KMS-11 (cell line): ENCODE results near the gene MRPL52.

ENCODE experiments used
- H2AFZ ChIP-seq: fragments of 200-600 bp; sonication (generic); 2 replicates; pipeline ENCODE4 v1.6.1; 2016; ENCODE audit warnings: antibody characterized with exemption, mixed run types, low read depth
- H3K27ac ChIP-seq: fragments of 200-600 bp; sonication (generic); 2 replicates; pipeline ENCODE4 v1.6.1; 2016; ENCODE audit warnings: mild to moderate bottlenecking, mixed run types
- H3K27me3 ChIP-seq: fragments of 200-600 bp; sonication (generic); 2 replicates; pipeline ENCODE4 v1.6.1; 2017; ENCODE audit warnings: mild to moderate bottlenecking, low read depth, mixed run types, moderate library complexity; ENCODE audit not compliant: insufficient read depth
- H3K36me3 ChIP-seq: fragments of 200-600 bp; sonication (generic); 2 replicates; pipeline ENCODE4 v1.6.1; 2017; ENCODE audit warnings: mild to moderate bottlenecking, mixed run types; ENCODE audit not compliant: insufficient read depth
- H3K4me1 ChIP-seq: fragments of 200-600 bp; sonication (generic); 2 replicates; pipeline ENCODE4 v1.6.1; 2016; ENCODE audit warnings: mild to moderate bottlenecking, low read depth, mixed run types; ENCODE audit not compliant: poor library complexity, severe bottlenecking
- H3K4me2 ChIP-seq: fragments of 200-600 bp; sonication (generic); 2 replicates; pipeline ENCODE4 v1.7.0; 2016; ENCODE audit warnings: mild to moderate bottlenecking, mixed run types
- H3K4me3 ChIP-seq: fragments of 200-600 bp; sonication (generic); IDR thresholded peaks from 2 replicates; pipeline ENCODE4 v1.6.1; 2017; ENCODE audit warnings: low read depth, low read length, mixed read lengths; ENCODE audit not compliant: insufficient read depth
- H3K79me2 ChIP-seq: fragments of 200-600 bp; sonication (generic); 2 replicates; pipeline ENCODE4 v1.6.1; 2016; ENCODE audit warnings: low read depth, mixed run types; ENCODE audit not compliant: insufficient read depth
- H3K9ac ChIP-seq: fragments of 200-600 bp; sonication (generic); 2 replicates; pipeline ENCODE4 v1.6.1; 2016; ENCODE audit warnings: mild to moderate bottlenecking, mixed run types
- H4K20me1 ChIP-seq: fragments of 200-600 bp; sonication (generic); 2 replicates; pipeline ENCODE4 v1.6.1; 2016; ENCODE audit warnings: mild to moderate bottlenecking, mixed run types; ENCODE audit not compliant: insufficient read depth
- CTCF ChIP-seq: fragments of 200-600 bp; sonication (generic); conservative IDR thresholded peaks from 2 replicates; pipeline ENCODE4 v1.6.1; 2017; ENCODE audit warnings: low read depth, mild to moderate bottlenecking, antibody characterized with exemption, low read length, moderate library complexity, mixed read lengths

MRPL52 gene

GRCh38 chr14:22843123-22843925 is 13.6 kb downstream of the MRPL52 start:
- H3K4me3 ChIP-seq = no peak overlapping the region
- H2AFZ ChIP-seq = no peak overlapping the region
- H4K20me1 ChIP-seq = no peaks in the 10 kb centered on the region
- no peaks in the 10 kb centered on the region for H3K36me3 ChIP-seq
- no peaks in the 10 kb centered on the region for H3K79me2 ChIP-seq
- H3K27ac ChIP-seq = no peak overlapping the region
- H3K4me1 ChIP-seq = peaks cover 19% of the 10 kb centered on the region
- H3K4me2 ChIP-seq = no peak overlapping the region
- no peak for TF ChIP-seq CTCF
- H3K27me3 ChIP-seq = no peaks in the 10 kb centered on the region
- no peak overlapping the region for H3K9ac ChIP-seq

- H3K36me3 ChIP-seq = no peaks in the 10 kb centered on the region
- H3K4me1 ChIP-seq = peaks cover 7% of the 10 kb centered on the region
- no peak overlapping the region for H3K4me3 ChIP-seq
- H3K27ac ChIP-seq = no peak overlapping the region
- H3K79me2 ChIP-seq = no peaks in the 10 kb centered on the region
- H3K4me2 ChIP-seq = no peak overlapping the region
- no peak overlapping the region for H3K9ac ChIP-seq
- no peaks in the 10 kb centered on the region for H3K27me3 ChIP-seq
- no peaks in the 10 kb centered on the region for H4K20me1 ChIP-seq
- TF ChIP-seq CTCF = no peak
- no peak overlapping the region for H2AFZ ChIP-seq
Observed at GRCh38 chr14:22844221-22845102, 14.8 kb downstream of the MRPL52 start.

- Histone ChIP-seq H3K79me2 (no peaks in the 10 kb centered on the region), H3K4me2 (no peak overlapping the region), H3K4me1 (peaks cover 6% of the 10 kb centered on the region), H2AFZ (no peak overlapping the region), H4K20me1 (no peaks in the 10 kb centered on the region), H3K36me3 (no peaks in the 10 kb centered on the region), H3K27me3 (no peaks in the 10 kb centered on the region), H3K4me3 (no peak overlapping the region), H3K27ac (no peak overlapping the region), H3K9ac (no peak overlapping the region)
- no peak for TF ChIP-seq CTCF
Observed at GRCh38 chr14:22845103-22845394, 15.4 kb downstream of the MRPL52 start.

GRCh38 chr14:22845821-22846625 is 16.3 kb downstream of the MRPL52 start:
- no peak overlapping the region for H3K9ac ChIP-seq
- H3K27me3 ChIP-seq = no peaks in the 10 kb centered on the region
- H3K27ac ChIP-seq = no peak overlapping the region
- no peaks in the 10 kb centered on the region for H4K20me1 ChIP-seq
- H3K36me3 ChIP-seq = no peaks in the 10 kb centered on the region
- no peak overlapping the region for H3K4me2 ChIP-seq
- no peak overlapping the region for H2AFZ ChIP-seq
- no peak for TF ChIP-seq CTCF
- no peak overlapping the region for H3K4me3 ChIP-seq
- peaks cover 6% of the 10 kb centered on the region for H3K4me1 ChIP-seq
- H3K79me2 ChIP-seq = no peaks in the 10 kb centered on the region
